Astrocyte of the cerebellum (primary cell): Measurements from ENCODE around the gene C22orf31.

Experiments
- DNase-seq: peaks from one replicate; pipeline ENCODE4 v3.0.0-alpha.2; 2011; ENCODE audit warnings: low read depth
- H3K4me3 ChIP-seq: 2 replicates; pipeline ENCODE4 v1.5.1; 2011; ENCODE audit warnings: mild to moderate bottlenecking, low read depth, low read length, moderate library complexity
- CTCF ChIP-seq: IDR thresholded peaks from 2 replicates; pipeline ENCODE4 v1.5.1; 2012; ENCODE audit warnings: low read length, low read depth, moderate library complexity, mild to moderate bottlenecking; ENCODE audit errors: missing control alignments
- in situ Hi-C: cut with HindIII; loops from 2 replicates; pipeline ENCODE4 v1.10.0; 2017; ENCODE audit warnings: low sequenced_read_pairs

C22orf31 gene

GRCh38 chr22:29014293-29014692, 47.3 kb downstream of the C22orf31 start:
- TF ChIP-seq CTCF, result no peak
- in situ Hi-C loops, result no loop called here
- H3K4me3 ChIP-seq, result no peak overlapping the region
- DNase-seq, result no peak

GRCh38 chr22:29012952-29013351, 48.7 kb downstream of the C22orf31 start:
- H3K4me3 ChIP-seq, result no peak overlapping the region
- no peak for TF ChIP-seq CTCF
- in situ Hi-C loops, result no loop called here
- DNase-seq, result no peak

- H3K4me3 ChIP-seq, result no peak overlapping the region
- TF ChIP-seq CTCF, result no peak
- no peak for DNase-seq
- in situ Hi-C loops, result no loop called here
Observed at GRCh38 chr22:29012101-29012433, 49.6 kb downstream of the C22orf31 start.

GRCh38 chr22:29011240-29012100, 50.2 kb downstream of the C22orf31 start:
- no peak for DNase-seq
- TF ChIP-seq CTCF, result no peak
- H3K4me3 ChIP-seq, result no peak overlapping the region
- in situ Hi-C loops, result no loop called here

DNA sequence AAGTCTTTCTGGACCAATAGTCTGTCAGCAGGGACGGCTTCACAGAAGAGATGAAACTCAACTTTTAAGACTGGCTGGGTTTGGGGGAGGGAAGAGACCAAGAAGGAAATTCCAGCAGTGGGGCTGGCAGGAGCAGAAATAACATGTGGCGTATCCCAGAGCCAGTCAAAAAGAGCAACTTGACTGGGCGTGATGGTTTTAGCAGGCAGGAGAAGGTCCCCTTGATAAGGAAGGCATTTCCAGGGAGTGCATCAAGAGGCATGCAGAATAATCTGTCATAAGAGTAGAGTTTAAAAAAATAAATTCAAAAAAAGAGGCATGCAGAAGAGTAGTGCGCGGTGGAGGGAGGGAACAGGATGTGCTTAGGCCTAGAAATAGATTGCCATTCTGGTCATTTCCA, 52.5 kb downstream of the C22orf31 start:
- TF ChIP-seq CTCF, result no peak
- in situ Hi-C loops, result loop anchor here (5.0 kb wide), 1 partner anchor 112 kb away; no protein-coding TSS in a partner anchor
- no peak for DNase-seq
- no peak overlapping the region for H3K4me3 ChIP-seq
